GM18502 (cell line): ENCODE data around the gene NPDC1.
A peak's percentile ranks its signal among the peaks of the same experiment; 100 is the strongest.

Experiments used
- ATAC-seq: cut with Tn5 transposase; IDR thresholded peaks from one replicate; pipeline ENCODE4 v1.9.1; 2021; ENCODE audit warnings: mild to moderate bottlenecking; ENCODE audit not compliant: unreplicated experiment, poor library complexity

NPDC1 gene

DNA sequence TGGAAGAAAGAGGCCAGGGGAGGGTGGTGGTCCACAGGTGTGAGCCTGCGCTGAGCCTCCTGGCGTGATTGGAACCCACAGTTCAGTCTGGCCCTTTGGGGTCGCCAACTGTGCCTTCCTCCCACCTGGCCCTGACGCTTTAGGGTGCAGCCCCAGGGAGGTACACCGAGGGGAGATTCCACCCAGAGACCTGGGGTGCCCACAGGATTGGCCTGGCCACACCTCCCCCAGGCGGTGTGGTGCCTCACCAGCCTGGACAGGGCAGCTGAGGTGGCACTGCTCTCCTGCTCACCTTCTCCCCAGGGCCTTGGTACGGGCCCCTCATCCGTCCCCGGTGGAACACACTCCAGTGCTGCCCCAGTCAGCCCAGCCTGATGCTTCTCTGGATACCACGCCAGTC is 48.6 kb downstream of the NPDC1 start:
- ATAC-seq = no peak

DNA sequence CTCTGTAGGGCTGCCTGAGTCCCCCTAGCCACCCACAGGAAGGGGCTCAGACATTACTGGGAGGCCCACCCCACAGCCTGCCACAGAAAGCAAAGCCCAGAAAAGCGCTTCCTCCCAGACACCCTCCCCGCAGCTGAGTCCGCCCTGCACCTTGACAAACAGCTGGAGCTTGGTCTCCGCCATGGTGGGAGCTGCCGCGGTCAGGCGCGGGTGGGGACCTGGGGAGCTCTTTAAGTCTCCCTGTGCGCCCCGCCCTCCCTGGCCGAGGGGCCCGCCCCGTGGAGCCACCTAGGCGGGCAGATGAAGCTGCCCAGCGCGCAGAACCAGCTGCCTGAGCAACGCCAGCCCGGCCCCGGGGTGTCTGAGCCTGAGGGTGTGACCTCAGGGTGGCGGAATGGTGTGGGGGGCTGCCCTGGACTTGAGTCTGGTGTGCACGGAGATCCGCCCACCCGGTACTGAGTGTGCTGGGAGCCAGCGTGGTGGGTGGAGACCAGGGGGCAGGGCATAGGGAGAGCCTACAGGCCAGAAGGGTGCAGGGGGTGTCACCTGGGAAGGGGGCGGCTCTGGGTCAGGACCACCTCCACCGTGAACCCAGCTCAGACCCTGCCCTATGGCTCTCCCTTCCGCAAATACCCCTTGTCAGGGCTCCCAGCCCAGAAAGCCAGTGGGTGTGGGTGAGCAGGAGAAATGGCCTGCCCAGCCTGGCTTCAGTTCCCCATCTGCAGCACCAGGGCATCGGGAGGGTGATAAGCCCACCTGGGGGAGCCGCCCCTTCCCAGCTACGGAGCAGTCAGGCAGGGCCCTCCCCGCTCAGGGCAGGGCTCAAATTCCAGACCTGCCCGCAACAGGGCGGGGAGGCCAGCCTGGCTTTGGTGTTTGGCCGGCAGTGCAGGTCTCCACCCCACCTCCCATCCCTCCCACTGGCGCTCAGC is 49.4 kb downstream of the NPDC1 start, which contains the start of gene CLIC3:
Gene CLIC3, minus strand, starts transcription at position 208 of the 932 bp plus-strand sequence. Its CDS starts 25 bp downstream, at position 183.
- ATAC-seq = no peak

DNA sequence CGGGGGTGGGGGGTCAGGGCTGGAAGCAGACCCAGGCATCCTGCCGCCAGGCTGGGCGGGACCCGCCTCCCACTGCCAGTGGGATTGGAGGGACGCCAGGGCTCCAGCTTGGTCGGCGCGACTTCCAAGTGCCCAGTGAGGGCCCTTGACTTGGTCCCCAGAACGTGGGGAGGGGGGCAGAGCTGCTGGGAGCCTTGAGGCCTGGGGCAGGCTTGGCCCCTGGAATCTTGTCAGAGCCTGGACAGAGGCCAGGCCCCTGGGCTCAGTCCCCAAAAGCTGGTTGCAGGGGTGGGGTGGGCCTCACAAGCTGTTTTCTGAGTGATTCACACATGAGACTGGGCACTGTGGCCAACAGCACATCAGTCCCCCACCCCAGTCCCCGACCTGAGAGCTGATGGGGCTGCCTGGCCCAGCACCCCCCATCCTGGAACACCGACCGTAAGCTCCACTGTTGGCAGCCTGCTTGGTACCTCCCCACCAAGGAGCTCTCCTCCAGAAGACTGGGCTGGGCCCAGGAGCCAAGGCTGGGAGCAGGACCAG is 50.1 kb downstream of the NPDC1 start:
- no peak for ATAC-seq

DNA sequence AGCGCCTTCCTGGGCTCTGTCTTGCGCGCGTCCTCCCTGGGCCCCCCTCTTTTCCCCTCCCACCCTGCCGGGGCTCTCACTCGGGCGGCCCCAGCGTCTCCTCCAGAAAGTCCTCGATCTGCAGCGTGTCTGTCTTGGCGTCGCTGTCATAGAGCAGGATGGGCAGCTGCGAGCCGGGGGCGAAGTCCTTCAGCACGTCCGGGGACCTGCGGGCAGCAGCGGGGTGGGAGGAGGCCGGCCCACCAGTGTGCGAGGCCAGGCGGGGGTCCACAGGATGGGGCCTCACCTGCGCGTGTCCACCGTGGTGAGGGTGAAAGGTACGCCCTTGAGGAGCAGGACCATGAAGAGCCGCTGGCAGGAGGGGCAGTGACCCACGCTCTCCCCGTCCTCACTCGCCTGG is 50.6 kb downstream of the NPDC1 start:
- no peak for ATAC-seq

DNA sequence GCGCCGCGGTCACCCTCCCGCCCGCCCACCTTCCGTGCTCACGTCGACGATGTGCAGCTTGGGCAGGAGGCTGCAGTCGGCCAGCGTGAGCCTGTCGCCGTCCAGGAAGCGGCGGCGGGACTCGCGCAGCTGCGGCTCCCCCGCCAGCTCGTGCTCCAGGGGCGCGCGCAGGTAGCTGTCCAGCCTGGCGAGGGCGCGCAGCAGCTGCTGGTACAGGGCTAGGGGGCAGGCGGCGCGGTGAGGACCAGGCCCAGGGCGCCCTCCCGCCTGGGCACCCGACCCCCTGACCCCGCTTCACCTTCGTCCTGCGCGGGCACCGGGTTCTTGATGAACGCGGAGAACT is 51.1 kb downstream of the NPDC1 start:
- no peak for ATAC-seq

DNA sequence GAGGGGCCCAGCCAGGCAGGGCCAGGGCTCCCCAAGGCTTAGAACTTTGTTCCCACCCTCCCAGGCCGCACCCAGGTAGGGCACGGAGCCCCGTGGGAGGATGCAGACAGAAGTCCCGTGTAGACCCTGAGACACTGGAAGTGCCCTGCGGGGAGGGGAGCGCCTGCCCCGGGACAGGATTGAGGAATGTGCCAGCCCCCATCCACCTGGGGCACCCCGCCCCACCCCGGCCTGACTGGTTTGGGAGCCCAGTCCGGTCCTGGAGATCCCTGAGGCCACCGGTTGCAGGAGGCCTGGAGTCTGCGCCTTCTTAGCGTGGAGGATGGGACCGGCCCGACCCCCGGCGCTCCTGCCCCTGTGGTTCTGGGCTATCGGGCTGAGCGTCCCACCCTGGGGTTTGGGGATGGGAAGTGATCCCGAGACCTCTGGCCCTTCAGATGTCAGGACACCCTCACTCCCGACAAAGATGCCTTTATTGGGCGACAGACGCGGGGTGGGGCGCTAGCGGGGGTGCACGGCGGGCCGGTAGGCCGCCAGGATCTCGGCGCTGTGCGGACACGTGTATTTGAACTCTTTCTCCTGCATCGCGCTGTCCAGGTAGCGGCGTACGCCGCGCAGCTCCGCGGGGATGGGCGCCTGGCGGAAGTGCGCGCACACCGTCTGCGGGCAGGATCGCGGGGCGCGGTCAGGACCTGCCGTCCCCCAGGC is 51.6 kb downstream of the NPDC1 start:
- ATAC-seq = no peak

- ATAC-seq = no peak
Measured at GRCh38 chr9:136992819-136993369, 53.1 kb downstream of the NPDC1 start.

DNA sequence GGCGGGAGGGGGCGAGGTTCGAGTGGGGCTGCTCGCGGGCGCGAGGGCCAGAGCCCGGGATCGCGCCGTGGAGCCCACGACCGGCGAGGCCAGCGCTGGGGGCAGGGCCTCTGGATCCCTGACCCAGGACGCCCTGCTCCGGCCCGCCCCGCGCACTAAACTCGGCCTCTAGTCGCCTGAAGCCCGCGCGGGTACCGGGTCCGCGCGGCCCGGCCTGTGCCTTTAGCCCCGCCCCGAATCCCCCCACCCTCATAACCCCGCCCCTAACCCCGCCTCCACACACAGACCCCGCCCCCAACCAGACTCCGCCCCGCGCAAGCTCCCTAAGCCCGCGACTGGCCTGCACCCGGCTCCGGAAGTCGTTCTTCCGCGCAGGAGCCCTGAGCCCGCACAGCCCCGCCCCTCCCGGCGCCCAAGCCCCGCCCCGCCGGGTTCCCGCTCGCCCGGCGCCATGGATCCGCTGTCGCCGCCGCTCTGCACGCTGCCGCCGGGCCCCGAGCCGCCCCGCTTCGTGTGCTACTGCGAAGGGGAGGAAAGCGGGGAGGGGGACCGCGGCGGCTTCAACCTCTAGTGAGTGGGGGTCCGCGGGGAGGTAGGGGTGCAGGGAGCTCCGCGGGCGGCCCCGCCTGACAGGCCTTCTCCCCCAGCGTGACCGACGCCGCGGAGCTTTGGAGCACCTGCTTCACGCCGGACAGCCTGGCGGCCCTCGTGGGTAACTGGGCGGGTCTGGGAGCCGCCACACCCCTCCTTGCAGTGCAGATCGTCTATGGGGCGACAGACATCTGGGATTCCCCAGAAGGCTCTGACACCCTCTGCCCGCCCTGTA is 53.8 kb downstream of the NPDC1 start, which contains the start of gene PAXX:
Gene PAXX, plus strand, starts transcription at position 430 of the 826 bp plus-strand sequence. Its CDS starts 22 bp downstream, at position 452.
- peak; percentile 85 for ATAC-seq

DNA sequence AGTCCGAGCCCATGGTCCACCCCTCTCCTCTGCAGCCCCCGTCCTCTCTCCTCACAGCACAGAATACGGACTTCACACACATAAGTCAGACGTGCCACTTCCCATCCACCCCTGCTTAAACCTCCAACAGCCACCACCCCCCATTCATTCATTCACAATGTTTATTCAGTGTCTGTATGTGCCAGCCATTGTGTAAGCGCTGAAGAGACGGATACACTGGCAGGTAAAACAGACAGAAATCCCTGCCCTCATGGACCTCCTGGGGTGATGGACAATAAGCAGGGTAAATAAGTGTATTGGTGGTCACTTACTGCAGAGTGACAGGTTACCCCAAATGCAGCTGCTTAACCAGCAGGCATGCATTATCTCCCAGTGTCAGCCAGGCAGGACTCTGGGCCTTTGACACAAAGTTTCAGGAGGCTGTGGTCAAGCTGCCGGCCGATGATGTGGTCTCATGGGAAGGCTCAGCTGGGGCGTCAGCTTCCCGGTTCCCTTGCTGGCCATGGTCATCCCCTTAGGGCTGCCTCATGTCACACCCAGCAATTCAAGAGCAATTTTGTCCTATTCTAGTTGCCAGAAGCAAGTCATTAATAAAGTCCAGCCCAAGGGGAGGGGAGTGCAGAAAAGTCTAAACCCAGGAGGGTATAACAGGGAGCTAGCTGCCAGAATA is 55.6 kb downstream of the NPDC1 start:
- no peak for ATAC-seq
